Omental fat pad (tissue), 4 donors: ENCODE measurements around the gene PI4KB. TPM values are rescaled to one million over a fixed set of nuclear protein-coding genes. Genes with fewer than 3 reads are reported as not detected.

ENCODE experiments used
- ATAC-seq: fragments of 150-250 bp; one replicate; pipeline ENCODE4 v1.9.1; 2016; ENCODE audit warnings: mild to moderate bottlenecking, moderate library complexity; ENCODE audit not compliant: low FRiP score
- DNase-seq: peaks from one replicate; pipeline ENCODE4 v3.0.0-alpha.2; 2019; ENCODE audit warnings: low spot score
- CTCF ChIP-seq, 3 donors: fragments of 450-650 bp; IDR thresholded peaks; one replicate each; pipeline ENCODE4 v1.5.1; 2016 to 2017; ENCODE audit warnings: antibody characterized with exemption in 3 of 3, mild to moderate bottlenecking in 3 of 3, moderate library complexity in 2 of 3
- total RNA-seq, 4 donors: library from RNA; depleted of rRNA; stranded (reverse); fragments of >200 nt; gene quantifications; one replicate each; pipeline ENCODE4 v1.1.0, GENCODE V29; 2016

Gene PI4KB
- total RNA-seq, 4 donors from 2014 or later = 80.4 to 109 (median 87.2) TPM

GRCh38 chr1:151315565-151316235, 11.5 kb downstream of the PI4KB start:
- DNase-seq (no peak), ATAC-seq (no peak)
- TF ChIP-seq CTCF (IDR thresholded peaks at IDR 0.05) = no peak

DNA sequence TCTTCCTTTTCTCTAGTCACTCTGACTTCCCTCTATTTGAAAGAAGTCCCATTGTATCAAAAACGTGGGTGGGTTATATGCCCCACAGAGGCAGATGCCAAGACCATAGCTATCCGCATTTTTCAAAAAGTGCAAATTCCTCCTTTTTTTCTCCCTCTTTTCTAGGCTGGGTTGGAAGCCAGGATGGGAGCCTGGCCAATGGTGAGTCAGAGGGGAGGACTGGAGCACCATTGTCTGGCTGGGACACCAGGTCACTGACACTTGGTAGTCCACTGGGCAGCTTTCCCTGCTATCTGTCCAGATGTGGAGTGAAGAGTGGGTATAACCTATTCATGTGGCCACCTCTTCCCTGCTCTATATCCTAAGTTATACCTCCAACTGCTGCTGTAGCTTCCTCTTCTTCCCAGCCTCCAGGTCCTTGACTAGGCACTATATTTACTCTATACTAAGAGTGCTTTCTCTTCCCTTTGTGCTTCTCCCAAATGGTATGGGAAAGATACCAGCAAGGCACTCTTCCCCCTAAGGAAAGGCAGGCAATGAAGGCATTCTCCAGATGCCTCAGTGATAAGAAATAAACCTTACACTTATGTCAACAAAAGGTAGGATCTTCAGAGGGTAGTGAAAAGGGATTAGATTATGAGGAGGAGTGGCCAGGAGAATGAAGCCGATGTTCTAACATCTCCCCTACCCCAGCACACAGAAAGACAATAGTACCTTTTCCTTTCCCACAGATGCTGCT, 12.9 kb downstream of the PI4KB start:
- DNase-seq (peak; percentile 55), ATAC-seq (peak; percentile 31)
- no peak for TF ChIP-seq CTCF (IDR thresholded peaks at IDR 0.05)

GRCh38 chr1:151313501-151313900, 13.7 kb downstream of the PI4KB start:
- no peak for TF ChIP-seq CTCF (IDR thresholded peaks at IDR 0.05)
- ATAC-seq (no peak), DNase-seq (no peak)

DNA sequence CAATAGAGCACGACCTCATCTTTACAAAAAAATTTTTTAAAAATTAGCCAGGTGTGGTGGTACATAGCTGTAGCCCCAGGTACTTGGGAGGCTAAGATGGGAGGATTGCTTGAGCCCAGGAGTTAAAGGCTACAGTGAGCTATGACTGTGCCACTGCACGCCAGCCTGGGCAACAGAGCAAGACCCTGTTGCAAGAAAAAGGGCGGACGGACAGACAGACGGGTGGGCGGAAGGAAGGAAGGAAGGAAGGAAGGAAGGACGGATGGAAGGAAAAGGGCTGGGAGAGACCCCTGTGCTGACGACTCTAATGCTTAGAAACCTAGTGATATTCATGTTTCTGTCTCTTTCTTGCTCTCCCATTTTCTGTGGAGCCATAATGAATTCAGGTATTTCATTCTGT, 14.4 kb downstream of the PI4KB start:
- DNase-seq (no peak), ATAC-seq (no peak)
- TF ChIP-seq CTCF (IDR thresholded peaks at IDR 0.05) = no peak

DNA sequence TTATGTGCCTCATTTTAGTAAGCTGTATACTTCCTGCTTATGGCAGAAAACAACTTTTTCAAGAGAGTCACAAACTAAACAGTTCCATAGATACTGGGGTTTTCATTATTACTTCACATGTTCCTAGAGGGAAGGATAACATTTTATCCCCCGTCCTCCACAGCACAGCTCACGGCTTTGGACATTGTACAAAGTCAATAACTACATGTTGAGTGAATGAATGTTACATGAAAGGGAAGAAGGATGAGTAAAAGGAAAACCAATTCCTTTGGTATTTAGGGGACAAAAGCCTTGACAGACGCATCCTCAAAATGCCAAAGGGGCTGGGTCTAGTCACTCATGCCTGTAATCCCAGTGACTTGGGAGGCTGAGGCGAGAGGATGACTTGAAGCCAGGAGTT, 14.8 kb downstream of the PI4KB start:
- ATAC-seq (no peak), DNase-seq (no peak)
- no peak for TF ChIP-seq CTCF (IDR thresholded peaks at IDR 0.05)

GRCh38 chr1:151311589-151312331, 15.5 kb downstream of the PI4KB start:
- DNase-seq = peak; percentile 80
- ATAC-seq = peak; percentile 98
- no peak for TF ChIP-seq CTCF (IDR thresholded peaks at IDR 0.05)
